HuH-7 (cell line): ENCODE measurements around the gene STK32B.
"Not testable (repeated sequence)": the region's sequence is repeated elsewhere in the genome, so short reads cannot be mapped to it uniquely, and the experiment has no call there.

Experiments
- DNase-seq: peaks from one replicate; pipeline ENCODE4 v3.0.0; 2011; ENCODE audit warnings: low spot score

Gene STK32B

DNA sequence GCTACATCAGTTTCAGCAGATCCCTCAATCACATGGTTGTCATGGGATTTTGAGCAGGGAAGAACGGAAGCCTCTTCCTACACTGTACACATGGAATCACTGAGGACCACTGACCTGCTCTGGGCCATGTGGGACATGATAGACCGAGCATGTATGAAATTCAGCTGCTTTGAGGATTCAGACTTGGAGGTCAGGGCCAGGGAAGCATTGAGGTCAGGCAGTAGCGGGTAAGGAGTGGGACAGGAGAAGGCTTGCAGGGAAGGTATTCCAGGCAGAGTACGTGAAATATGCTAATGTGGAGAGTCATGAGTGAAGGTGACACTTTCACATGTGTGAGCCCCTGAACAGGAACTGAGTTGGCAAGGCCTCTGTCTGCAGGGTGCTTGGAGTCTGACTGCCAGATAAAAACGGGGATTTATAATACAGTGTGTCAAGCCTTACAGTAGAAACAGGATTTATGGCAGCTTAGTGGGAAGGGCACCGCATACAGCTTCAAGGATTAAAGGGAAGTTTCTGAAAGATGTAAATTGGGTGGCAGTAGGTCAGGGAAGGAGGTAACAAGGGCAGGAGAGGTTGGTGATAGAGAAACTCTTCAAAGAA is 111.7 kb downstream of the STK32B start:
- no peak for DNase-seq

DNA sequence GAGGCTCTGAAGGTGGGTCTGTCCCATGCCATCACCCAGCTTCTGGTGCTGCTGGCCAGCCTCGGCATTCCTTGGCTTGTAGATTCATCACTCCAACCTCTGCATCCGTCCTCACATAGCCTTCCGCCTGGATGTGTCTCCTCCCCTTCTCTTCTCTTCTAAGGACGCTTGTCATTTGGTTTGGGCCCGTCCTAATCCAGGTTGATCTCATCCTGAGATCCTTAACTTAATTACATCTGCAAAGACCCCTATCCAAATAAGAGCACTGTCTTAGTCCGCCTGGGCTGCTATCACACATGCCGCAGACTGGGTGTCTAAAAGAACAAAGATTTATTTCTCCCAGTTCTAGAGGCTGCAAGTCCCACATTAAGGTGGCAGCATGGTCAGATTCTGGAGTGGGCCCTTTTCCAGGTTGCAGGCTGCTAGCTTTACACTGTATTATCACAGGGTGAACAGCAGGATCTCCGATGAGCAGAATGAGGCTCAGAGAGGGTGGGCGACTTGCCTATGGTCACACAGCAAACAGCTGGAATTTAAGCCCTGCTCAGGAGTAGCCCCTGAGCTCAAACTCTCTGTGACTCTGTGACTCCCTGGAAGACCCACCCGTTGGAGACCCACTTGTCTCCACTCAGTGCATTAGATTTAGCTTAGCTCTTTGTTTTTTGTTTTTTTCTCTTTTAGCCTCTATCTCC is 113.1 kb downstream of the STK32B start:
- no peak for DNase-seq

DNA sequence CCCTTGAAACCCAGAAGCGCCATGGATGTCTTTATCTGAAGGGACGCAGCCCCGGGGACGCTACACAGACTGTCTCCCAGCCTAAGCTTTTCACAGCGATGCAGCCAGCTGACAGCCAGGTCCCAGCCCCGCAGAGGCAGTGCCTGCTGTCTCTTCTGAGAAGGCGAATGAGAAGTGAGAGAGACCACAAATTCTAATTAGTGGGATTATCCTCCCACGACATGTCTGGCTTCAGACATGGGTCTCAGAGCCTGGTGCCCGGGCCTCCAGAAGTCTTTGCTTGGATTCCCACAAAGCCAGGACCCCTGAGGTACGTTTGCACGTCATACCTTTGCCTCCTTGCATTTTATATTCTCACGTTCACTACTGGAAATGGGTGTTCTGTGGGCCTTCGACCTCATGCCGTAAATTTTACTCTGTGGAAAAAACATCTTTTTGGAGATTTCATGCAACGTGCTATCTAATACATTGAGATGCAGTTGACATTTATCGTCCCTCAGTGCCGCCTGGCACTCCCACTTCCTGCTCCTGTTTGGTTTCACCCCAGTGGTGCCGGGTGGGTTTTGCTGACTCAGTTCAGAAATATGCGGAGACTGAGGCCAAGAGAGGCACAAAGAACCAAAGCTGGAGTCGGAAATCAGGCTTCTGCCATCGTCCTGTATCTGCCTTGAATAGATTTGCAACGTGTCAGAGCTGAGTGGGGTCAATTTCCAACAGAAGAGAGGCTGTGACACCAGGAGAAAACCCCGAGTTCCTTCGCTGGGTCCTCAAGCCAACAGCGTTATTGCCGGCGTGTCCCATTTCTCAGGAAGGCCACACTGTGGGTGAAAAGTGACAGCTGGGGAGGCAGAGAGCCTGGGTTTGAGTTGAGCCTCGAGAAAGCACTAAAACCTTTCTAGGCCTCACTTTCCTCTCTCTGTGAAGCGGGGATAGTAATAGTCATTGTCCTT is 114.4 kb downstream of the STK32B start:
- DNase-seq = no peak

- no peak for DNase-seq
Observed at GRCh38 chr4:5166377-5166776, 115.1 kb downstream of the STK32B start.

DNA sequence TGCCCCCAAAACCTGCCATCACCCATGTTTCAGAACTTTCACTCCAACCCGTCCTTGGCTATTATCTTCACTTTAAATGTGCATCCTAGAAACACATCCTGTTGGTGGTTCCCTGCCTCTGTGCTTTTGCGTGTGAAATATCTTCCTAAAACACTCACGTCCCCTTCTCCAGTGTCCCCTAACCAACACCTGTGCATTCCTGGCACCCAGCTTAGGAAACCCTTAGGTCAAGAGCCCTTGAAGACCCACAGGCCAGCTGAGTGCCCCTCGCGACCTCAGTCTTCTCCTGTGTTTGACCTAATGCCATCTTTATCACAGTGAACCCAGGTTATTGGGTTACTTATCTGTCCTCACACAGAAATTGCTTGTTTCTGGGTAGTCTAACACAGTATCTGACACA is 117.6 kb downstream of the STK32B start:
- DNase-seq = no peak

DNA sequence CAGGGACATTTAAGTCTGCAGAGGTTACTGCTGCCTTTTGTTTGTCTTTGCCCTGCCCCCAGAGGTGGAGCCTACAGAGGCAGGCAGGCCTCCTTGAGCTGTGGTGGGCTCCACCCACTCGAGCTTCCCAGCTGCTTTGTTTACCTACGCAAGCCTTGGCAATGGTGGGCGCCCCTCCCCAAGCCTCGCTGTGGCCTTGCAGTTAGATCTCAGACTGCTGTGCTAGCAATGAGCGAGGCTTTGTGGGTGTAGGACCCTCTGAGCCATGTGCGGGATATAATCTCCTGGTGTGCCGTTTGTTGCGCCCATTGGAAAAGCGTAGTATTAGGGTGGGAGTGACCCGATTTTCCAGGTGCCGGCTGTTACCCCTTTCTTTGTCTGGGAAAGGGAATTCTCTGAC is 124.6 kb downstream of the STK32B start:
- DNase-seq = not testable (repeated sequence)

GRCh38 chr4:5184606-5185005 is 133.3 kb downstream of the STK32B start:
- no peak for DNase-seq

GRCh38 chr4:5185551-5185950 is 134.3 kb downstream of the STK32B start:
- DNase-seq = no peak

DNA sequence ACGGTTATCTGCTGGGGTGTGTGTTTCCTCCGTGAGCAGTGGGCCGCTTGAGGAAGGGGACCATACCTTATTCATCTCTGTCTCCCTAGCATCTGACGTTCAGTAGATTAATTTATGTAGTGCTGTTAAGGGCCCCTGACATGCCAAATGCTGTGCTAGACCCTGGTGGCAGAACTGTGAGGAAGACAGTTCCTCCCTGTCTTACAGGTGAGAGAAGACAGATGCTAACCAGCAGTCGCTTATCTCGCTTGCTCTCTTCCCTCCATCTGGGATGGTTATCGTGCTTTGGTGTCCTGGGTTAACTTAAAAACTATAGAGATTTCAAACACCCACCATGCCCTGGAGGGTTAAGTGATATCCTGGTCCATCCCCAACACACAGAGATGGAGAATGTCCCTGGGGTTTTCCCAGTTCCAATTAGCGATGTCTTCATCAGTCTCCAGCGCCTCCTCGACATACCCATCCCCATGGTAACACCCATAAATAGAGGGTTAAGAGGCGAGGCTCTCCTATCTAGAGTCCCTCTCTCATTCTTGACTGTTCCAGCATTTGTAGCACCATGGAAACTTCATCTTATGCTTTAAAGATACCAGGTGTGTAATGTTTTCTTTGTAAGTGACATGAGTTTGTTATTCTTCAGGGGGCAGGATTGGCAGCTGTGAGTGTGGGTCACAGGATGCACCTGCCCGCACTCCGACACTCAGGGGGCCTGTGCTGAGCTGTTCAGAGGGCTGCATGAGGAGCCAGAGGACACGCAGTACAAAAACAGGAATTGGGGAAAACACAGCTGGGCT is 135.2 kb downstream of the STK32B start:
- DNase-seq = no peak

GRCh38 chr4:5188130-5188529 is 136.8 kb downstream of the STK32B start:
- DNase-seq = no peak

DNA sequence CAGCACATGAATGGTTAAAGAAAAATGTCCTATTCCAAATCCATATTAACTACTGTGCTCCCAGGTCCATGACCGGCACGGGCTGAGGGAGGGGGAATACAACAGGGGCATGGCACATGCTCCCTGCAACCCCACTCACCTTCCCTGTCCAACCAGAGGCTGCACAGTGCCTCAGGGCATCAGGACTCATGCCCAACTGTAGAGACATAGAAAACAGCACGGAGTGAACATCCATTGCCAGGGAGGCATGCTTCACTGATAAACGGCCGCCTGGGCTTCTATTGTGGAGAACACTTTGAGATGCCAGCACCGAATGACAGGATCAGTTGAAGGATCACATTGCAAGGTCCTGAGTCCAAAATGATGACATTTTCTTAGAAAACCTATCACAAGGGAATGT is 140.6 kb downstream of the STK32B start:
- no peak for DNase-seq

DNA sequence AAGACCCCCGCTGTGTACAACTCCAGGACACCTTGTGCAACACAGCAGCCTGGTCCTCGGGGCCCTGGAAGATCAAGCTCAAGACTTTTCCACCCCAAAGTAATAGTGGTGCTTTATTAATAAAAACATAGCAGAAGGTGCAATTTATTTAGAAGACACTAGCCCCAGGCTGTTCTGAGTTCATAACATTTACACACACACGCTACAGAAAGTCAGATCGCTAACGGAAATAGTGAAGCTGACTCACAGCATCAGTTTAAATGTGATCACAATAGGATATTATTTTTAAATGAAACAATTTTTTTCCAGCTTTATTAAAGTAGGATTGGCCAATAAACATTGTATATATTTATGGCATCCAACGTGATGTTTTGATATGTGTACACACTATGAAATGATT is 141.0 kb downstream of the STK32B start:
- no peak for DNase-seq

- DNase-seq = no peak
Observed at GRCh38 chr4:5192678-5193077, 141.4 kb downstream of the STK32B start.

DNA sequence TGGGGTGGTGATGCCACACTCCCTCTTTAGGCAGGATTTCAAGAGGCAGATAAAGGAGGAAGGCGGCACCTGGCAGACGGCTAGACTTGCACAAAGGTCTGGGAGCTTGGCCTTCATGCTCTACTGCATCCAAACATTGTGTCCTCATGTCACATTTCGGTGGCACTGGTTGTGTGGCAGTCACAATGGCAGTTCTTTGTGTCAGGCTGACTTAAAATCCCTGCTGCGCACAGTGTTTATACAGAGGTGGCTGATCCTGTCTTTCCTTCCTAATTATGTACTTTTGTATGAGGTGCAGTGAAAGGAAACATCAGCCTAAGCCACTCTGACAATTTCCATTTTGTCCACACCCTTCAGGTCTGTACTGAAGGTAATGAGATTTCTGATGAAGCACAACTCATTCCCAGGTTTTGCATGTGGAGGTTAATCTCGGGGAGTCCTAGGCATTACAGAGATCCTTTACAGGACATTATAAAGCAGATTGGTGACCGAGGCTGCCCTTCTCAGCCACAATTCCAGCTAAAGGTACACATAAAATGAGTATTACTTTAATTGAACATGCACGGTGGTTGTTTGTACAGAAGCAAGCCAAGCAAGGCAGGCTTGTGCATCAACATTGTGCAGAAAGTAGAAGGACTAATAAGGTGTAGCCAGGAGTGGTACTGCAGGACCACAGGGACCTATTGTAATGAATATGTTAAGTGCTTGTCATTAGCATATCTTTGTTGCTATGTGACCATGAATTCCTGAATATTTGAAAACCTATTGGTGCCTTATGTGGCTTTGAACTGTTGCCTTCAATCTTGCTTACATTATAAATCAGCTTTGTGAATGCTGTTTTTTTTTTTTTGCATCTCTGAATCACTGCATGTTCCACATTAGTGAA is 147.6 kb downstream of the STK32B start:
- no peak for DNase-seq

GRCh38 chr4:5199912-5200311 is 148.6 kb downstream of the STK32B start:
- no peak for DNase-seq

- no peak for DNase-seq
Observed at GRCh38 chr4:5200513-5200912, 149.2 kb downstream of the STK32B start.

- DNase-seq = no peak
Observed at GRCh38 chr4:5203309-5203992, 152.2 kb downstream of the STK32B start.

GRCh38 chr4:5203993-5204310 is 152.7 kb downstream of the STK32B start:
- no peak for DNase-seq

DNA sequence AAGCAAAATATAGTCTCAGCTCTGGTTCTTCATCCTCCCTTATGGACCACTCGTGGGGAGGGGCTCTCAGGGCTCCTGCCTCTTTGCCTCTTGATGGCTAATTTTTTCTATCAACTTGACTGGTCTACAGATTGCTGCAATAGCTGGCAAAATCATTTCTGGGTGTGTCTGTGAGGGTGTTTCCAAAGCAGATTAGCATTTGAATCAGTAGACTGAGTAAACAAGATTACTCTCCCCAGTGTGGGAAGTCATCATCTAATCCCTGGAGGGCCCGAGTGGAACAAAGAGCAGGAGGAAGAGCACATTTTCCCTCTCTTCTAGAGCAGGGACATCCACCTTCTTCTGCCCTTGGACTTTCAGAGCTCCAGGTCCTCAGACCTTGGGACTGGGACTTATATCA is 153.5 kb downstream of the STK32B start:
- DNase-seq = no peak

GRCh38 chr4:5206016-5206790 is 154.9 kb downstream of the STK32B start:
- DNase-seq = no peak
